HG03565 (cell line): Measurements from ENCODE around the gene COL4A3.
A peak's percentile ranks its signal among the peaks of the same experiment; 100 is the strongest.

ENCODE experiments used
- ATAC-seq: cut with Tn5 transposase; IDR thresholded peaks from one replicate; pipeline ENCODE4 v1.9.1; 2021; ENCODE audit warnings: mild to moderate bottlenecking, moderate library complexity; ENCODE audit not compliant: unreplicated experiment

The COL4A3 gene

GRCh38 chr2:227285741-227286236 lies 121.4 kb downstream of the COL4A3 start:
- ATAC-seq = no peak

- no peak for ATAC-seq
Measured at GRCh38 chr2:227287771-227288170, 123.3 kb downstream of the COL4A3 start.

GRCh38 chr2:227292314-227292713 lies 127.9 kb downstream of the COL4A3 start:
- no peak for ATAC-seq

- ATAC-seq = no peak
Measured at GRCh38 chr2:227293531-227293930, 129.1 kb downstream of the COL4A3 start.

GRCh38 chr2:227295806-227296205 lies 131.4 kb downstream of the COL4A3 start:
- no peak for ATAC-seq

- no peak for ATAC-seq
Measured at GRCh38 chr2:227296671-227297405, 132.4 kb downstream of the COL4A3 start.

GRCh38 chr2:227301523-227301922 lies 137.1 kb downstream of the COL4A3 start:
- no peak for ATAC-seq

- peak; percentile 90 for ATAC-seq
Measured at GRCh38 chr2:227308784-227309183, 144.4 kb downstream of the COL4A3 start.

GRCh38 chr2:227310756-227311110 lies 146.3 kb downstream of the COL4A3 start:
- ATAC-seq = no peak

GRCh38 chr2:227311861-227312506 lies 147.6 kb downstream of the COL4A3 start:
- ATAC-seq = no peak

- no peak for ATAC-seq
Measured at GRCh38 chr2:227312579-227312978, 148.2 kb downstream of the COL4A3 start.

- ATAC-seq = no peak
Measured at GRCh38 chr2:227313310-227313709, 148.9 kb downstream of the COL4A3 start.

GRCh38 chr2:227317834-227318233 lies 153.4 kb downstream of the COL4A3 start:
- ATAC-seq = no peak

- no peak for ATAC-seq
Measured at GRCh38 chr2:227320305-227321094, 156.1 kb downstream of the COL4A3 start.

- ATAC-seq = no peak
Measured at GRCh38 chr2:227322530-227323205, 158.2 kb downstream of the COL4A3 start.

GRCh38 chr2:227323818-227324217 lies 159.4 kb downstream of the COL4A3 start:
- no peak for ATAC-seq

- peak; percentile 2 for ATAC-seq
Measured at GRCh38 chr2:227324642-227324994, 160.2 kb downstream of the COL4A3 start.

- peak; percentile 97 for ATAC-seq
Measured at GRCh38 chr2:227324995-227325838, 160.8 kb downstream of the COL4A3 start, which contains the start of gene MFF. Gene MFF, plus strand, starts transcription at chr2:227325251. Its CDS starts 5,415 bp downstream, at chr2:227330666.

GRCh38 chr2:227325839-227326195 lies 161.4 kb downstream of the COL4A3 start:
- ATAC-seq = no peak

- no peak for ATAC-seq
Measured at GRCh38 chr2:227326783-227327182, 162.4 kb downstream of the COL4A3 start.
